Right forelimb (tissue), 1 donor: ENCODE data around the gene ATP13A4.
"Not testable (repeated sequence)": the region's sequence is repeated elsewhere in the genome, so short reads cannot be mapped to it uniquely, and the experiment has no call there.

ENCODE experiments used
- DNase-seq: peaks from one replicate; pipeline ENCODE4 v3.0.0-alpha.2; 2018

Gene ATP13A4

DNA sequence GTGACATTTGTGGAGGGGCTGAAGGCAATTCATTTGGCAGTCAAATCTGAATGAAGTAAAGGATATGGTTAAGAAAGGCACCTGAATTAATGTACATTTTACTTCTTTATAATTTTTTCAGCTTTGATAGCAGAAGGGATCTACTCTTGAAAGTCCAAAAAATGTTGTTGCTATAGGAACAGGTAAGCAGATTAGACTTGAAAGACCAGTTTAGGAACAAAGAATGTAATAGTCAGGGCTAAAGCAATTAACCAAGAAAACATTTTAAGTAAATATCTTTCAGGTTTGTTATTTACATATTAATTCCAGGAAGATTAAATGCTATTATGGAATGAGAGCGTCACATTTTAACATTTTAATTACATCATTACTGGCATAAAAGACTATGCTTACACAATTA lies 1.1 kb downstream of the ATP13A4 start:
- DNase-seq: no peak

DNA sequence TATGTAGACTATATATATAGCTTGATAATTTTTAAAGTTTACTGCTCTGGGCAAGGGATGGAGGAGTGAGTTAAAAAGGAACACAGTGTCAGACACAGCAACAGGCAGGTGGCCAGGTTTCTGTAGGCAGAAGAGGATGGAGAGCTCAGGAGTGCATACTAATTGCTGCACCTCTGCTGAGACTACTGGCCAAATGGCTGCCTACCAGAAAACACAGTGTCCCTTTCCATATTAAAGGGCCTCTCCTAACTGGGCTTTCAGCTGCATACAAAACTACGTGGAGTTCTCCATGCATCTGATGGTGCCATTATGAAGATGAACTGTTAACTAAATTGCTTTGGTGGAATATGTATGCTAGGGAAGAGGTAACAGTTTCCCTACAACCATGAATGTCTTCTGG lies 1.8 kb downstream of the ATP13A4 start:
- DNase-seq: no peak

DNA sequence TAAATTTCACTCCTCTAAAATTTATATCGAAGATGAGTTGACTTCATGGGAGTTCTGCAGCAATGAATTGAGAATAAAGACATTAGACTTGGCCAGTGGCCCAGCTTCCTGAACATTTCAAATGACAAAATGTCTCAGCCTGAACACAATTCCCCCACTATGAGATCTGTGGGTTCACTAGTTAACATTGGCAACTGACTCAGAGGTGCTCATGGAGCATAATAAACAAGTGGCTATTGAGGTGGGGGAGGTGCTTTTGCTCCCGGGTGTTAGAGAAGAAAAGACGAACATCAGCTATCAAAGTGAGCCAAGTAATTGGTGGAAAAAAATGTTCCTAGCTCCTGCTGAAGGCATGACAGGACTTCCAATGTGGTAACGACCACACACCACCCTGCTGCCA lies 6.3 kb downstream of the ATP13A4 start:
- DNase-seq: no peak

GRCh38 chr3:193546129-193546528 lies 8.6 kb downstream of the ATP13A4 start:
- DNase-seq: no peak

- DNase-seq: no peak
Measured at GRCh38 chr3:193545304-193545703, 9.4 kb downstream of the ATP13A4 start.

DNA sequence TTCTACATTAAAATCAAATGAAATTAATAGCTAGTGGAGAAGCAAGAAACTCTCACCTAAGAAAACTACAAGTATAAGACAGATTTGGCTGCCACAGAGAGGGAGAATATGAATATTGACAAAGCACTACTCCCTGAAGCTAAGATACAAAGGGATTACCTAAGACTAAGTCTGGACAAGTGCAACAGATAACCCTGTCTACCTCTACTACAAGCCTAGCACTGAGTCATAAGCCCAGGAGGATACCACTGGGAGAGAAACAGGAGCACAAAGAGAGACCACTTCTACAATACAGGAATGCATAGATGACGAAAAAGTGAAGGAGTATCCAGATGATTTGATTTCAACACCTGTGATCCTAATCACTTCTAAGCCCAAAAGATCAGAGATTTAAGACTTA lies 10.4 kb downstream of the ATP13A4 start:
- DNase-seq: no peak

- no peak for DNase-seq
Measured at GRCh38 chr3:193530231-193531165, 24.2 kb downstream of the ATP13A4 start.

DNA sequence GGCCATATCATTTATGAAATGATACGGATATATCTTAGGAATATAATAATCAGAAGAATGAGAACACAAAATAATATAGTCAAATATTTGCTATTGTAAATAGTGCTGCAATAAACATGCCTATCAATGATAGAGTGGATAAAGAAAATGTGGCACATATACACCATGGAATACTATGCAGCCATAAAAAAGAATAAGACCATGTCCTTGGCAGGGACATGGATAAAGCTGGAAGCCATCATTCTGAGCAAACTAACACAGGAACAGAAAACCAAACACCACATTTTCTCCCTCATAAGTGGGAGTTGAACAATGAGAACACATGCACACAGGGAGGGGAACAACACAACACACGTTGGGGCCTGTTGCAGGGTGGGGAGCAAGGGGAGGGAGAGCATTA lies 28.6 kb downstream of the ATP13A4 start:
- not testable (repeated sequence) for DNase-seq

DNA sequence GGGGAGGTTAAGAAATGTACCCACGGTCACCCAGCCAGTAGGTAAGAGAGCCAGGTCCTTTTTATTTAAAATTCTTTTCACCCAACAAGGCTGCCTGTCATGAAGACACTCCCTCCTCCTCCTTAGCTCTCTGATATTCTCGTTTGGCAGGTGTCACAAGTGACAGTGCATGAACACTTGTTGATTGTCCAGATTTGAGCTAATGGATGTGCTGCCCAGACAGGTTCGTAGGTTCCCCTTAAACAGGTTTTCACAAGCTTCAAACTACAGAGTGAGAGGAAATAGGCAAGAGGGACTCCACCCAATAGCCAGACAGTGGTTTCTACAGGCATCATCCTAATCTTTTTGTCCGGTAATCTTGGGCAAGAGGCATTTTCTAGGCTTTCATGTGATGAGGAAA lies 32.2 kb downstream of the ATP13A4 start:
- no peak for DNase-seq

GRCh38 chr3:193520738-193521137 lies 34.0 kb downstream of the ATP13A4 start:
- DNase-seq: no peak

- no peak for DNase-seq
Measured at GRCh38 chr3:193515966-193516365, 38.7 kb downstream of the ATP13A4 start.

DNA sequence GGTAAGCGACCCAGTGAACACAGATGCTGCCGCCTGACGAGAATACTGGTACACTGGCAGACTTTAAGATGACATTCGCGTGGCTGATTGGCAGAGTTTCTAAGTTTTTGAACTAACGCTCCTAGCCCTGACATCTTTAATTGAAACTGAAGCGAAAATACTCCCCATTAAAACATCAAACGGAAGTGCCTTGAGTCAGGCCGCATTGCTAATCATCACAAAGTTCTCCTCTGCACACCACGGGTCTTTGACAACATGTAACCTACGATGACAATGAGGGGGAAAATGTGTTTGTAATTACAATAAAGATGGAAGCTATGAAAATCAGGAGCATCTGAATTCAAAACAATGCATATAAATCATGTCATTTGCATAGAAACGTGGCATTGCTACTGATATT lies 44.5 kb downstream of the ATP13A4 start:
- DNase-seq: no peak

DNA sequence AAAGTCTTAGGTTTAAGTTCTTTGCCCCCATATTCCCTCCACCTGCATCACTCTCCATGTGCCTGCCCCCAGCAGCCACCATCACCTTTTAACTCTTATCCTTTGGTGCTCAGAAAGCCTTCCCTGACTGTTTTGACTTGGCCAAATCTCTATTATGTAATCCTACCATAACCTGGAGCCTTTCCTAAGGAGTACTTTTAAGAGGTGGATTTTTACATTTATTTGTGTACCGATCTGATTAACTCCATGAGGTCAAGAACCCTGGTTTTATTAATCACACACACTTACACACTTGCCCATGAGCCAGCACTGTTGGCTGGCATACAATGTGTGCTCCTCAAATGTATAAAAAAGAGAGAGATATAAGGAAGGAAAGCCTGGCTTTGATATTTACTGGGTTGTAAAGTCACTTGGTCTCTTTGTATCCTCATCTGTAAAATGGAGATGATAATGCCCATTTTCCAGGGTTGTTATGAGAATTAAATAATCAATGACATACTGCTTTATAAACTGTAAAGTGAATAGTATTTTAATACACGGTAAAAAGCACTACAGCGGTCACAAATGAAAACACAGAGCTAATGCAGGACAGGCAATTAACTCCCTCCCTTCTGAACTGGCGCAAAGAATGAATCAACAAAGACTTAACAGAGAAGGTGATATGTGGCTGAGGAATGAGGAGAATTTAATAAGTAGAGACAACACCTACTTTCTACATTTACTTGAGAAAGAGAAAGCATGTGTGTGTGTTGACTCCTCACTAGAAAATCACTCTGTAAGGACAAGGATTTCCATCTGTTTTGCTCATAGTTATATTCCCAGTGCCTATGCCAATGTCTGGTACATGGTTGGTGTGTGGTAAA lies 45.4 kb downstream of the ATP13A4 start:
- no peak for DNase-seq

DNA sequence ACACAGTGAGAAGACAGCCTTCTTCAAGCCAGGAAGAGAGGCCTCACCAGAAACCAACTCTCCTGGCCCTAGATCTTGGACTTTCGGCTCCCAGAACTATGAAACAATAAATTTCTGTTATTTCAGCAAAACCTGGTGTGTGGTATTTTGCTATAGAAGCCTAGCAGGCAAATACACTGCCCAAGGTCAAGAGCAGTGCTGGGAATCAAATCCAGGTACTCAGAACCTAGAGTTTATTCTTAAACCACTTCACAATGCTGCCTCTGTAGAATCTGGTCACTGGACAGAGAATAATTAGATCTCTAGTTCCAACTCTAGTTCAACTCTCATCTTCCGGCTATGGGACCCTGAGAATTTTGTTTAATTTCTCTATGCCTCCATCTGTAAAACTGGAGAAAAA lies 46.6 kb downstream of the ATP13A4 start:
- DNase-seq: no peak

DNA sequence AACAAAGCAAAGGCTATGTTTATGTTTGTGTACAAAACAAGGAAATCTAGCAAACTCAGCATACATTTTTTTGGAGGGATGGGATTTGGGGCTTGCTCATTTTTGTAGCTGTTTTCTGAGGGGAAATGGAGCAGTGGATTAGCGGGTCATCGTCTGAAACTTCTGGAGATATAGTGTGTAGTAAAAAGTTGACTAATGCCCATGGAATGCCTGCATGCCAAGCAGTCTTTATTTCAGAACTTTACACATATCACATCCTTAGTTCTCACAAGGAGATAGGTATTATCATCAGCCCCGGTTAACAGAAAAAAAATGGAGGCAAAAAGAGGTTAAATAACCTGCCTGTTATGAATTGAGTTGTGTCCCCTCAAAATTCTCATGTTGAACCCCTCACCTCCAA lies 47.1 kb downstream of the ATP13A4 start:
- no peak for DNase-seq

- no peak for DNase-seq
Measured at GRCh38 chr3:193506921-193507320, 47.8 kb downstream of the ATP13A4 start.

GRCh38 chr3:193502871-193503270 lies 51.8 kb downstream of the ATP13A4 start:
- no peak for DNase-seq

DNA sequence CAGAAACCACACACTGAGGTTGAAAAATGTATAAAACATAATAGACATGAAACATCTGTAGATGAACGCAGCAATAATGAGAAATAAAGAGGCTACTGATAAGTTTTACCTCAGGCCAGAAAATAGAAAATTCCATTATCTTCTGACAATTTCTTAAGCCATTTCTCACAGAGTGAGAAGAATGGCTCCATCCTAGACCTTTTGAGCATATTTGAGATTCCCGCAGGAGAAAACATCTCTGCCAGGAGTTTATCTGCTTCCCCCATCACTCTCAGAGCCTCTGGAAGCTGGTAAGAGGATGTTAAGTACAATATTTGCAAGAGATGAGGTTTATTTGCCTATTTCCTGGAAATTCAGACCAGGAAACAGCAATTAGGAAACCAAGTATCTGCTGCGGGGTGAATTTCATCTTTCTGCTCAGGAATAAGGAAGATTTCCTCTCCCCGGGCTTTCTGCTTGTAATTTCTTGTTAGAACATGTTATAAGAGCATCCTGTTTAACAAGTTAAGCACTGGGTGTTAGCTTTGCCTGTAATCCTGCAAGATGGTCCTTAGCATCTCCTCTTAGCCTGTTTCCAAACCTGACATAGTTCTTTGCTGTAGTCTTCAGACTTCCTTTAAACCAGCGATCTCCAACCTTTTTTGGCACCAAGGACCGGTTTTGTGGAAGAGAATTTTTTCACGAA lies 54.8 kb downstream of the ATP13A4 start:
- DNase-seq: no peak

DNA sequence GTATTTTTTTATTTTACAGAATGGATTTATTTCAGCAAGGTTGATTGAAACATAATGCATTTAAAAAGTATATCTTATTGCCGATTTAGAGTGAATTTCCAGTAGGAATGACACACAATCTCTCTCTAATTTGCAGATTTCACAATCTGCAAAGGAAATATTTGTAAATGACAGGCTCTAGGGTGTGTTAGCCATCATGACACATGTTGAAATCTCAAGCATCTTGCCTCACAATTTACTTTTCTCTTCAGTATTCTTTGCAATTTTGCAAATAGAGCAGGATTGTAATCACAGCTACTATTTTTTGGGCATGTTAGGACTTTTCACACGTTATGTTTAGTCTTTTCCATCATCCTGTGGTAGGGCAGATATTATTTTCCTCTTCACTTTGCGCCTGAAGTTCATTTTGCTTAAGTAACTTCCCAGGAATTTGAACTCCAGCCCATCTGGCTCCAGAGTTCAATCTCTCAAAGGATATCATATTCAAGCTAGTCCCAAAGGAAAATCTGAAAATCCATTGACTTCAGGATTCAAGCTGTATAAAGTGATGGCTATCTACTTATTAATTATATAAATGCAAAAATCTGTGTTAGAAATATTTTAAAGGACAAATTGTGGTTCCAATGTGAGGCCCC lies 55.4 kb downstream of the ATP13A4 start:
- no peak for DNase-seq

DNA sequence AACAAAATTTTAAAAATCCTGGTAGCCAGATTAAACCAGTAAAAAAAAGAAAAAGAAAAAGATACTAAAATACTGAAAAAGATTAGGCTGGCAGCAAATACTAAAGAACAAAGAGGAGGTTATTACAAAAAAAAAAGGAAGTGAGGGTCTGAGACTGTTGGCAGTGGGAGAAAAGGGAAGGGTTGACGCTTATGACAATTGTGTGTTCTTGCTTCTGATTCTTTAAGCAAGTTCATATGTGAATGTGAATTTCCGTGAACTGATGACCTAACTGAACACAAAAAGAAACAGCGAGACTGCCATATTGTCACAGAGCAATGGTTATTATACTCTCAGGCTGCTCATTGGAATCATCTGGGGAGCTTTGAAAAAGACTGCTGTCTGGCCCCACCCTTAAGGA lies 56.5 kb downstream of the ATP13A4 start:
- no peak for DNase-seq

DNA sequence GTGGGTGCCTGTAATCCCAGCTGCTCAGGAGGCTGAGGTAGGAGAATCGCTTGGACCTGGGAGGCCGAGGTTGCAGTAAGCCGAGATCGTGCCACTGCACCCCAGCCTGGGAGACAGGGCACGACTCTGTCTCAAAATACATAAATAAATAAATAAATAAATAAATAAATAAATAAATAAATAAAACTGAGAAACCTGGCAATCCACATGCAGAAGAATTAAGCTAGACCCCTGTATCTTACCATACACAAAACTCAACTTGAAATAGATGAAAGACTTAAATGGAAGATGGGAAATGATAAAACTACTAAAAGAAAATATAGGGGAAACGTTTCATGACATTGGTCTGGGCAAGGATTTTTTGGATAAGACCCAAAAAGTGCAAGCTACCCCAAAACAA lies 58.0 kb downstream of the ATP13A4 start:
- no peak for DNase-seq

DNA sequence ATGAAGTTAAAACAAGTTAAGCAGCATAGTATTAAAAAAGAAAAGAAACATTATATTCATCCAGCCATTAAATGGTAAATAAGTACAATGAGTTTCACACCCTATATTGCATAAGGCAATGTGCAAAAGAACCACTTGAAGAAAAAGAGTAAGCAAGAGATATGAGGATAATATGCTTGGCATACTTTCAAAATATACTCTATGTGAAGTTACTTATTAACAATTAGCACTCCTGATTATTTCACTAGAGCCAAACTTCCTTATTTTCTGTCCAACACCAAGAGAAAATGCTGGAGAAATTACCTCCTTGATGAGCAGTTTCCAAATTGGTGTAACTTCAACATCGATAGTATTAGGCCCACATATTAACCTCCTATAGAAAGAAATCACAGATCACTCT lies 63.7 kb downstream of the ATP13A4 start:
- DNase-seq: no peak

- no peak for DNase-seq
Measured at GRCh38 chr3:193490580-193490979, 64.1 kb downstream of the ATP13A4 start.
